ENCODE measurements around the gene SEPTIN1. TPM values are rescaled to one million over a fixed set of nuclear protein-coding genes. Genes with fewer than 3 reads are reported as not detected.

The SEPTIN1 gene
- total and polyA plus RNA-seq, 2 donors (not counting 1 experiment from before 2014, with no cell fraction given): 0.17 TPM; not detected in 1

DNA sequence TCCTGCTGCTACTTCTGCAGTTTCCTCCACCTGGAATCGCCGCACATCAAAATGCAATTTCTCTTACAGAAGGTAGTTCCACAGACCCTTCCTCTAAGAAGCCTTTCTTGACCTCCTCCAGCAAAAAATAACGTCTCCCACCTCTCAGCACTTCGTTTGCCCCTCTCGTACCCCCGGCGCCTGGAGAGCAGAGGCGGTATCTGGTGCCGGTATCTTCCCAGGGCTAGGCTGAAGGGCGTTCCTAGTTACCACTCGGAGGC is 47.0 kb upstream of the SEPTIN1 start:
- DNase-seq (ENCODE audit: low read depth in 2 of 2): no peak
- Histone ChIP-seq H2AFZ (ENCODE audit: low read length) (peak overlapping the region; percentile 94), H3K79me2 (ENCODE audit: control insufficient read depth, insufficient read depth, low read length) (peaks cover 6% of the 10 kb centered on the region), H3K9me3 (ENCODE audit: control insufficient read depth, insufficient read depth, low read depth, low read length) (no peaks in the 10 kb centered on the region), H3K4me2 (ENCODE audit: extremely low read depth, insufficient read depth, low read length) (peak overlapping the region; percentile 99), H3K9ac (ENCODE audit: insufficient read depth, low read length) (peak overlapping the region; percentile 46), H3K4me1 (ENCODE audit: control insufficient read depth, extremely low read depth, insufficient read depth, low read length) (peaks cover 2% of the 10 kb centered on the region), H3K4me3 (replicated peaks in 1 of 4; ENCODE audit: control extremely low read depth in 1 of 4, insufficient read depth in 1 of 4, low read depth in 3 of 4, low read length in 4 of 4) (peak overlapping the region; percentile 81 to 92 (median 88)), H3K36me3 (ENCODE audit: control insufficient read depth, insufficient read depth, low read length) (peaks cover 5% of the 10 kb centered on the region), H3K27me3 (ENCODE audit: control insufficient read depth, insufficient read depth, low read length) (peaks cover under 1% of the 10 kb centered on the region), H4K20me1 (ENCODE audit: control insufficient read depth, extremely low read depth, insufficient read depth, low read length) (no peaks in the 10 kb centered on the region), H3K27ac (ENCODE audit: insufficient read depth, low read length) (no peak overlapping the region)
- TF ChIP-seq, protein P1, sequence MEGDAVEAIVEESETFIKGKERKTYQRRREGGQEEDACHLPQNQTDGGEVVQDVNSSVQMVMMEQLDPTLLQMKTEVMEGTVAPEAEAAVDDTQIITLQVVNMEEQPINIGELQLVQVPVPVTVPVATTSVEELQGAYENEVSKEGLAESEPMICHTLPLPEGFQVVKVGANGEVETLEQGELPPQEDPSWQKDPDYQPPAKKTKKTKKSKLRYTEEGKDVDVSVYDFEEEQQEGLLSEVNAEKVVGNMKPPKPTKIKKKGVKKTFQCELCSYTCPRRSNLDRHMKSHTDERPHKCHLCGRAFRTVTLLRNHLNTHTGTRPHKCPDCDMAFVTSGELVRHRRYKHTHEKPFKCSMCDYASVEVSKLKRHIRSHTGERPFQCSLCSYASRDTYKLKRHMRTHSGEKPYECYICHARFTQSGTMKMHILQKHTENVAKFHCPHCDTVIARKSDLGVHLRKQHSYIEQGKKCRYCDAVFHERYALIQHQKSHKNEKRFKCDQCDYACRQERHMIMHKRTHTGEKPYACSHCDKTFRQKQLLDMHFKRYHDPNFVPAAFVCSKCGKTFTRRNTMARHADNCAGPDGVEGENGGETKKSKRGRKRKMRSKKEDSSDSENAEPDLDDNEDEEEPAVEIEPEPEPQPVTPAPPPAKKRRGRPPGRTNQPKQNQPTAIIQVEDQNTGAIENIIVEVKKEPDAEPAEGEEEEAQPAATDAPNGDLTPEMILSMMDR (conservative IDR thresholded peaks at IDR 0.05 in 1 of 2, IDR thresholded peaks at IDR 0.05 in 1 of 2; ENCODE audit: low read depth in 1 of 2, low read length in 2 of 2): no peak
- TF ChIP-seq EZH2 (IDR thresholded peaks at IDR 0.05; ENCODE audit: low read length, missing control alignments): no peak

DNA sequence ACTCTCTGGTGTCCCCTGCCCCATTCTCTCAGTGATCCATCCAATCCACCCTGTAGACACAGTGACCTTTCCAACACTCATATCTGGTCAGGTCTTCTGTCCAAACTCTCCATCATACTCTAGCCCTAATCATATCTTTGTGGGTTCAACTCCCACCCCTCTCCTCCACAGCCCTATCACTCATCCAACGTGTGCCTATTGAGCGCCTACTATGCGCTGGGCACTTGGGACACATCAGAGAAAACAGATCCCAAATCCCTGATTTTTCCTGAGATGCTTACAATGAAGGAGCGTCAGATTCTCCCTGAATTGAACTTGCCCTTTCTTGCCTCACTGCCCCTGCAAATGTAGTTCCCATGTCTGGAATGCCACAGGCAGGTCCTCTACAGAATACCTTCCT is 45.7 kb upstream of the SEPTIN1 start:
- peaks cover 9% of the 10 kb centered on the region for H3K36me3 ChIP-seq (ENCODE audit: control insufficient read depth, insufficient read depth, low read length)
- H2AFZ ChIP-seq (ENCODE audit: low read length): no peak overlapping the region
- DNase-seq (ENCODE audit: low read depth in 2 of 2): no peak
- no peaks in the 10 kb centered on the region for H3K9me3 ChIP-seq (ENCODE audit: control insufficient read depth, insufficient read depth, low read depth, low read length)
- H3K9ac ChIP-seq (ENCODE audit: insufficient read depth, low read length): no peak overlapping the region
- peaks cover 6% of the 10 kb centered on the region for H3K79me2 ChIP-seq (ENCODE audit: control insufficient read depth, insufficient read depth, low read length)
- no peaks in the 10 kb centered on the region for H3K27me3 ChIP-seq (ENCODE audit: control insufficient read depth, insufficient read depth, low read length)
- no peak overlapping the region for H3K4me3 ChIP-seq (replicated peaks in 1 of 4; ENCODE audit: control extremely low read depth in 1 of 4, insufficient read depth in 1 of 4, low read depth in 3 of 4, low read length in 4 of 4)
- TF ChIP-seq, protein P1 (conservative IDR thresholded peaks at IDR 0.05 in 1 of 2, IDR thresholded peaks at IDR 0.05 in 1 of 2; ENCODE audit: low read depth in 1 of 2, low read length in 2 of 2): no peak
- no peak for TF ChIP-seq EZH2 (IDR thresholded peaks at IDR 0.05; ENCODE audit: low read length, missing control alignments)
- no peak overlapping the region for H3K27ac ChIP-seq (ENCODE audit: insufficient read depth, low read length)
- H3K4me2 ChIP-seq (ENCODE audit: extremely low read depth, insufficient read depth, low read length): no peak overlapping the region
- peaks cover 2% of the 10 kb centered on the region for H3K4me1 ChIP-seq (ENCODE audit: control insufficient read depth, extremely low read depth, insufficient read depth, low read length)
- no peaks in the 10 kb centered on the region for H4K20me1 ChIP-seq (ENCODE audit: control insufficient read depth, extremely low read depth, insufficient read depth, low read length)

DNA sequence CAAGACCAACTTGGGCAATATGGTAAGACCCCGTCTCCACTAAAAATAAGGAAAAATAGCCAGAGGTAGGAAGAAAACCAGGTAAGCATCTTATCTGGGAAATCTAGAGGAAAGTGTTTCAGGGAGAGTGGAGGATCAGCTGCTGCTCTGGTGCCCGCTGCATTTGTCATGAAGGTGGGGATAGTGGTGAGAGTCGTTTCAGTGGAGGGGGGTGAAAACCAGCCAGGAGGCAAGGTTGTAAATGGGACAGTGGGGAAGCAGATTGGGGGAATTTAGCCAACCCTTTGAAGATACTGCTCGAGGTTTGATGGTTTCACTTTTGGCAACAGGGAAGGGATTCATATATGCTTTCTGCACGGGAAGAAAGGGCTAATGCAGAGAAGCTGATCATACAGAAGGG is 38.6 kb upstream of the SEPTIN1 start:
- no peak for TF ChIP-seq EZH2 (IDR thresholded peaks at IDR 0.05; ENCODE audit: low read length, missing control alignments)
- TF ChIP-seq, protein P1 (conservative IDR thresholded peaks at IDR 0.05 in 1 of 2, IDR thresholded peaks at IDR 0.05 in 1 of 2; ENCODE audit: low read depth in 1 of 2, low read length in 2 of 2): no peak
- H4K20me1 ChIP-seq (ENCODE audit: control insufficient read depth, extremely low read depth, insufficient read depth, low read length): no peaks in the 10 kb centered on the region
- DNase-seq (ENCODE audit: low read depth in 2 of 2): no peak
- no peak overlapping the region for H3K4me3 ChIP-seq (replicated peaks in 1 of 4; ENCODE audit: control extremely low read depth in 1 of 4, insufficient read depth in 1 of 4, low read depth in 3 of 4, low read length in 4 of 4)
- H3K4me1 ChIP-seq (ENCODE audit: control insufficient read depth, extremely low read depth, insufficient read depth, low read length): no peaks in the 10 kb centered on the region
- no peak overlapping the region for H3K4me2 ChIP-seq (ENCODE audit: extremely low read depth, insufficient read depth, low read length)
- H3K9me3 ChIP-seq (ENCODE audit: control insufficient read depth, insufficient read depth, low read depth, low read length): no peaks in the 10 kb centered on the region
- H3K27me3 ChIP-seq (ENCODE audit: control insufficient read depth, insufficient read depth, low read length): no peaks in the 10 kb centered on the region
- peaks cover 7% of the 10 kb centered on the region for H3K36me3 ChIP-seq (ENCODE audit: control insufficient read depth, insufficient read depth, low read length)
- no peak overlapping the region for H3K27ac ChIP-seq (ENCODE audit: insufficient read depth, low read length)
- no peak overlapping the region for H3K9ac ChIP-seq (ENCODE audit: insufficient read depth, low read length)
- no peak overlapping the region for H2AFZ ChIP-seq (ENCODE audit: low read length)
- H3K79me2 ChIP-seq (ENCODE audit: control insufficient read depth, insufficient read depth, low read length): no peaks in the 10 kb centered on the region

Measured in fibroblast of lung (primary cell).